Muscle layer of colon (tissue), 2 donors: ENCODE data around the gene AMH.

Experiments
- H3K27ac ChIP-seq: one replicate; pipeline ENCODE4 v1.7.0; 2013; ENCODE audit warnings: low read depth, mild to moderate bottlenecking, low read length, moderate library complexity
- H3K27me3 ChIP-seq, 2 donors: one replicate each; pipeline ENCODE4 v1.7.0; 2013; ENCODE audit warnings: low read length in 2 of 2, mild to moderate bottlenecking in 2 of 2; ENCODE audit not compliant: insufficient read depth in 2 of 2, control insufficient read depth in 1 of 2
- H3K36me3 ChIP-seq: one replicate; pipeline ENCODE4 v1.7.0; 2013; ENCODE audit warnings: mild to moderate bottlenecking, low read length; ENCODE audit not compliant: insufficient read depth
- H3K4me1 ChIP-seq: one replicate; pipeline ENCODE4 v1.7.0; 2013; ENCODE audit warnings: mild to moderate bottlenecking, low read length; ENCODE audit not compliant: insufficient read depth
- H3K4me3 ChIP-seq, 2 donors: one replicate each; pipeline ENCODE4 v1.7.0; 2013; ENCODE audit warnings: low read length in 2 of 2, low read depth in 1 of 2, mild to moderate bottlenecking in 1 of 2, moderate library complexity in 1 of 2
- H3K9ac ChIP-seq: one replicate; pipeline ENCODE4 v1.7.0; 2013; ENCODE audit warnings: low read length
- H3K9me3 ChIP-seq: one replicate; pipeline ENCODE4 v1.7.0; 2013; ENCODE audit warnings: mild to moderate bottlenecking, low read length
- donor health status: abdominal sarcoma.
- donor health status: Adenocarcinoma of cecum.

The AMH gene

GRCh38 chr19:2210987-2211740 is 38.0 kb upstream of the AMH start:
- H3K9ac ChIP-seq, result no peak overlapping the region
- H3K9me3 ChIP-seq, result no peaks in the 10 kb centered on the region
- H3K4me3 ChIP-seq, result no peak overlapping the region
- peaks cover 50% of the 10 kb centered on the region for H3K36me3 ChIP-seq
- no peak overlapping the region for H3K27ac ChIP-seq
- H3K4me1 ChIP-seq, result peaks cover 10% of the 10 kb centered on the region
- no peaks in the 10 kb centered on the region for H3K27me3 ChIP-seq

GRCh38 chr19:2212861-2213711 is 36.0 kb upstream of the AMH start:
- Histone ChIP-seq H3K27ac (no peak overlapping the region), H3K9ac (no peak overlapping the region), H3K27me3 (no peaks in the 10 kb centered on the region), H3K36me3 (peaks cover 44% of the 10 kb centered on the region), H3K9me3 (no peaks in the 10 kb centered on the region), H3K4me3 (no peak overlapping the region), H3K4me1 (peaks cover 8% of the 10 kb centered on the region)

DNA sequence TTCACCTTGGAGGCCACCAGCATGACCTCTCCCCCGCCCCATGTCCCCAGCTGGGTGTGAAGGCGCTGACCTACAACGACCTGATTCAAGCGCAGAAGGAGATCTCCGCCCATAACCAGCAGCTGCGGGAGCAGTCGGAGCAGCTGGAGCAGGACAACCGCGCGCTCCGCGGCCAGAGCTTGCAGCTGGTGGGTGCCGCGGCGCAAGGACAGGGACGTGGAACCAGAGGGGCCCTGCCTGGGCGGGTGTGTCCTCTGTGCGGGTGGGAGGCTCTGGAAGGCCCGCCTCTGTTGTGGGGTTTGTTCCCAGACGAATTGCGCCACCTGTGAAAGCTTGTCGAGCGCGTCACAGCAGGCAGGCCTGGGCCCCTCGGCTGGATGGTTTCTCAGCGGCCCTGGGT is 35.3 kb upstream of the AMH start:
- H3K36me3 ChIP-seq, result peaks cover 44% of the 10 kb centered on the region
- no peaks in the 10 kb centered on the region for H3K9me3 ChIP-seq
- no peak overlapping the region for H3K4me3 ChIP-seq
- no peak overlapping the region for H3K27ac ChIP-seq
- no peak overlapping the region for H3K9ac ChIP-seq
- no peaks in the 10 kb centered on the region for H3K27me3 ChIP-seq
- peaks cover under 1% of the 10 kb centered on the region for H3K4me1 ChIP-seq

DNA sequence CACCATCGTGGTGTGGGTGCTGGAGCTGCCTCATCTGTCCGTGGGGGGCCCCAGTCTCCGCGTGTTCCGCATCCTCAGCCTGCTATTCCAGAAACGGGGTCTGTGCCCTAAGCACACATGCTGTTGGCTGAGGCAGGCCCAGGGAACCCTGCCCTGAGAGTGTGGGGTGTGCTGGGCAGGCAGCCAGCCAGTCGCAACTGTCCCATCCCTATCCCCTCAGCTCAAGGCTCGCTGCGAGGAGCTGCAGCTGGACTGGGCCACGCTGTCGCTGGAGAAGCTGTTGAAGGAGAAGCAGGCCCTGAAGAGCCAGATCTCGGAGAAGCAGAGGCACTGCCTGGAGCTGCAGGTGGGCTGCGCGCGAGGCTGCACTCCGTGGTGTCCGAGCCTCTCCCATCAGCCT is 34.9 kb upstream of the AMH start:
- H3K9ac ChIP-seq, result no peak overlapping the region
- no peak overlapping the region for H3K4me3 ChIP-seq
- no peaks in the 10 kb centered on the region for H3K27me3 ChIP-seq
- H3K36me3 ChIP-seq, result peaks cover 45% of the 10 kb centered on the region
- H3K9me3 ChIP-seq, result no peaks in the 10 kb centered on the region
- H3K4me1 ChIP-seq, result no peaks in the 10 kb centered on the region
- no peak overlapping the region for H3K27ac ChIP-seq

DNA sequence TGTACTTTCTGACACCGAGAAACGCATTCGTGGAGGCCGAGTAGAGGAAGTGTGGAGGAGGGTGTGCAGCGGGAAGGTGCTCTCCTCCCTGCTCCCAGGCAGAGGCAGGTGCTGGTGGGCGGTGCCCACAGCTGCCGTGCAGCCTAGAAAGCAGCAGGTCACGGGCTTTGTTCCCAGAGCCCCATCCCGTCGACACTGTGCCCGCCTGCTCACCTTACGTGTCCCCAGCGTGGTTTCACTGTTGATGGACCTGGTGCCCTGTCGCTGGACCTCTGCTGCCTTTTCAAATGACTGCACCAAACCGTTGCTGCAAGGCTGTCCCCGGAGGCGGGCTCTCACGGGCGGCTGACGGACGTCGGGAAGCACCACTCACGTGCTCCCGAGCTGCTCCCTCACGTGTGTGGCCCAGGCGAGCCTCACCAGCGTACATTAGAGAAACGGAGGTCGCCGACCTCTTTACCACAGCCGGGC is 33.8 kb upstream of the AMH start:
- Histone ChIP-seq H3K36me3 (peaks cover 53% of the 10 kb centered on the region), H3K27me3 (no peaks in the 10 kb centered on the region), H3K4me1 (no peaks in the 10 kb centered on the region), H3K9me3 (no peaks in the 10 kb centered on the region), H3K27ac (no peak overlapping the region), H3K4me3 (no peak overlapping the region), H3K9ac (no peak overlapping the region)

DNA sequence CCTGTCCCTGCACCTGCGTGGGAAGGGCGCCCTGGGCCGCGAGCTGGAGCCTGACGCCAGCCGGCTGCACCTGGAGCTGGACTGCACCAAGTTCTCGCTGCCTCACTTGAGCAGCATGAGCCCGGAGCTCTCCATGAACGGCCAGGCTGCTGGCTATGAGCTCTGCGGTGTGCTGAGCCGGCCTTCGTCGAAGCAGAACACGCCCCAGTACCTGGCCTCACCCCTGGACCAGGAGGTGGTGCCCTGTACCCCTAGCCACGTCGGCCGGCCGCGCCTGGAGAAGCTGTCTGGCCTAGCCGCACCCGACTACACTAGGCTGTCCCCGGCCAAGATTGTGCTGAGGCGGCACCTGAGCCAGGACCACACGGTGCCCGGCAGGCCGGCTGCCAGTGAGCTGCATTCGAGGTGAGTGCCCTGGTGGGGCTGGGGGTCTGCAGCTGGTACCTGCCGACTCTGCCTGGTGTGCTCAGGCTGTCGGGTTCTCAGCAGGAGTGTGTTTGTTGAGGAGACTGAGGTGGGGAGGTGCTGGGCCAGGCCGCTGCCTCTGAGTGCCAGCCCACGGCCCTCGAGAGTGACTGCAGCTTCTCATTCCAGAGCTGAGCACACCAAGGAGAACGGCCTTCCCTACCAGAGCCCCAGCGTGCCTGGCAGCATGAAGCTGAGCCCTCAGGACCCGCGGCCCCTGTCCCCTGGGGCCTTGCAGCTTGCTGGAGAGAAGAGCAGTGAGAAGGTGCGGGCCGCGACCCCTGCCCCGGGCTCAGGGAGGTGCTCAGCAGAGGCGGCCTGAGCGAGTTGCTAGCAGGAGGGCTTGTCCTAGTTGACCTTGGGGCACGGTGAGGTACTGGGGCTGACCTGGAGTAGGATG is 32.5 kb upstream of the AMH start:
- no peak overlapping the region for H3K9ac ChIP-seq
- no peaks in the 10 kb centered on the region for H3K27me3 ChIP-seq
- H3K4me1 ChIP-seq, result no peaks in the 10 kb centered on the region
- no peak overlapping the region for H3K27ac ChIP-seq
- no peak overlapping the region for H3K4me3 ChIP-seq
- no peaks in the 10 kb centered on the region for H3K9me3 ChIP-seq
- peaks cover 49% of the 10 kb centered on the region for H3K36me3 ChIP-seq

DNA sequence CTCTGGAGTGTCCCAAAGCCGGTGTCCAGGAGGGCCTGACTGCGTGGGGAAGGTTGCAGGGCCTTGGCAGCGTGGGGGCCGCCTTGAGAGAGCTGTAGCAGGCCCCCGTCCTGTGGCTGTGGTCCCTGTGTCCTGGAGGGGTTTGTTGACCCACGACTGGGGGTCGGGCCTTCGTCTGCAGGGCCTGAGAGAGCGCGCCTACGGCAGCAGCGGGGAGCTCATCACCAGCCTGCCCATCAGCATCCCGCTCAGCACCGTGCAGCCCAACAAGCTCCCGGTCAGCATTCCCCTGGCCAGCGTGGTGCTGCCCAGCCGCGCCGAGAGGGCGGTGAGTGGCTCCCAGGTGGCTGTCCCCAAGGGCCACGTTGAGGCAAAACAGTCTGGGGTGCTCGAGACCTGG is 31.5 kb upstream of the AMH start:
- Histone ChIP-seq H3K9ac (no peak overlapping the region), H3K36me3 (peaks cover 39% of the 10 kb centered on the region), H3K9me3 (no peaks in the 10 kb centered on the region)

GRCh38 chr19:2219726-2220125 is 29.4 kb upstream of the AMH start:
- no peaks in the 10 kb centered on the region for H3K4me1 ChIP-seq
- H3K27me3 ChIP-seq, result no peaks in the 10 kb centered on the region
- H3K9me3 ChIP-seq, result no peaks in the 10 kb centered on the region
- no peak overlapping the region for H3K4me3 ChIP-seq
- no peak overlapping the region for H3K9ac ChIP-seq
- H3K27ac ChIP-seq, result no peak overlapping the region
- peaks cover 31% of the 10 kb centered on the region for H3K36me3 ChIP-seq

More for the DNA sequence above, 31.5 kb upstream of the AMH start:
- Histone ChIP-seq H3K27ac (no peak overlapping the region), H3K27me3 (no peaks in the 10 kb centered on the region), H3K4me1 (no peaks in the 10 kb centered on the region), H3K4me3 (no peak overlapping the region)

GRCh38 chr19:2221250-2221831 is 27.8 kb upstream of the AMH start:
- Histone ChIP-seq H3K27ac (no peak overlapping the region), H3K36me3 (peaks cover 31% of the 10 kb centered on the region), H3K9me3 (no peaks in the 10 kb centered on the region), H3K27me3 (no peaks in the 10 kb centered on the region), H3K4me1 (no peaks in the 10 kb centered on the region), H3K9ac (no peak overlapping the region), H3K4me3 (no peak overlapping the region)

- H3K4me3 ChIP-seq, result no peak overlapping the region
- H3K4me1 ChIP-seq, result no peaks in the 10 kb centered on the region
- H3K9me3 ChIP-seq, result no peaks in the 10 kb centered on the region
- no peak overlapping the region for H3K9ac ChIP-seq
- no peak overlapping the region for H3K27ac ChIP-seq
- peaks cover 31% of the 10 kb centered on the region for H3K36me3 ChIP-seq
- H3K27me3 ChIP-seq, result no peaks in the 10 kb centered on the region
Observed at GRCh38 chr19:2221918-2222317, 27.2 kb upstream of the AMH start.

DNA sequence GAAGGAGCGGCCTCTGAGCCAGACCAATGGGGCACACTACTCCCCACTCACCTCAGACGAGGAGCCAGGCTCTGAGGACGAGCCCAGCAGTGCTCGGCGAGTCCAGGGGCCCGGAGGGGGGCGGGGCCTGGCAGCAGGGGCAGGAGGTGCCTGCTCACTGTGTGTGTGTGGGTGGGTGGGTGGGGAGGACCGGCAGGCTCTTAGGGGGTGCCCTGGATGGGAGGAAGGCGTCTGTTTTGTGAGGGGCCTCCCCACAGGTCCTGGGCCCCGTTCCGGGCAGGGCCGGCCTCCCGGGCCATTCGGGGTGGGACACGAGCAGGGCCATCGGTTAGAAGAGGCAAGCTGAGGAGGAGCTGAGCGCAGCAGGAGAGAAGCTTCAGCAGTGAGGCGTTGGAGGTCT is 25.7 kb upstream of the AMH start:
- Histone ChIP-seq H3K27me3 (no peaks in the 10 kb centered on the region), H3K36me3 (peaks cover 31% of the 10 kb centered on the region), H3K9ac (no peak overlapping the region), H3K4me3 (no peak overlapping the region), H3K9me3 (no peaks in the 10 kb centered on the region), H3K4me1 (no peaks in the 10 kb centered on the region), H3K27ac (no peak overlapping the region)
